ENCODE data around the gene CORO2A.

Gene CORO2A

DNA sequence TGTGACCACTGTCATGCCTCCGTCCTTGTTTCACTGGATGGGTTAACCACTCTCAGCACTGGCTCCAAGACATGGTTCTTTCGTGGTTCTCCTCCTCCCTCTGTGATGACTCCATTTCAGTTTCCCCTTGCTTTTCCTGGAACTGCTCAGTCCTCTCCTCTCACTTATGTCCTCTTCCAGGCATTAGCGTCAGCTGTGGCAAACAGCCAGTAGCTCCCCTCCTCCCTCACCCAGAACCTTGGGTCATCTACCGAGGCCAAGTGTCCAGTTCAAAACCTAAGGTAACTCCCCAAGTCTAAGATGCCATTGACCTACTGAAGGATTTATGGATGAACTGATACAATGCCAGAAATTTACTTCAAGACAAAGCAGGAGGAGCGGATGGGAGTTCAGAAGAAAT is 9.8 kb upstream of the CORO2A start:
- no peak overlapping the region for H3K27ac ChIP-seq
- TF ChIP-seq, protein P1, sequence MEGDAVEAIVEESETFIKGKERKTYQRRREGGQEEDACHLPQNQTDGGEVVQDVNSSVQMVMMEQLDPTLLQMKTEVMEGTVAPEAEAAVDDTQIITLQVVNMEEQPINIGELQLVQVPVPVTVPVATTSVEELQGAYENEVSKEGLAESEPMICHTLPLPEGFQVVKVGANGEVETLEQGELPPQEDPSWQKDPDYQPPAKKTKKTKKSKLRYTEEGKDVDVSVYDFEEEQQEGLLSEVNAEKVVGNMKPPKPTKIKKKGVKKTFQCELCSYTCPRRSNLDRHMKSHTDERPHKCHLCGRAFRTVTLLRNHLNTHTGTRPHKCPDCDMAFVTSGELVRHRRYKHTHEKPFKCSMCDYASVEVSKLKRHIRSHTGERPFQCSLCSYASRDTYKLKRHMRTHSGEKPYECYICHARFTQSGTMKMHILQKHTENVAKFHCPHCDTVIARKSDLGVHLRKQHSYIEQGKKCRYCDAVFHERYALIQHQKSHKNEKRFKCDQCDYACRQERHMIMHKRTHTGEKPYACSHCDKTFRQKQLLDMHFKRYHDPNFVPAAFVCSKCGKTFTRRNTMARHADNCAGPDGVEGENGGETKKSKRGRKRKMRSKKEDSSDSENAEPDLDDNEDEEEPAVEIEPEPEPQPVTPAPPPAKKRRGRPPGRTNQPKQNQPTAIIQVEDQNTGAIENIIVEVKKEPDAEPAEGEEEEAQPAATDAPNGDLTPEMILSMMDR (conservative IDR thresholded peaks at IDR 0.05): no peak
- no peak for TF ChIP-seq ZFX (IDR thresholded peaks at IDR 0.05)

DNA sequence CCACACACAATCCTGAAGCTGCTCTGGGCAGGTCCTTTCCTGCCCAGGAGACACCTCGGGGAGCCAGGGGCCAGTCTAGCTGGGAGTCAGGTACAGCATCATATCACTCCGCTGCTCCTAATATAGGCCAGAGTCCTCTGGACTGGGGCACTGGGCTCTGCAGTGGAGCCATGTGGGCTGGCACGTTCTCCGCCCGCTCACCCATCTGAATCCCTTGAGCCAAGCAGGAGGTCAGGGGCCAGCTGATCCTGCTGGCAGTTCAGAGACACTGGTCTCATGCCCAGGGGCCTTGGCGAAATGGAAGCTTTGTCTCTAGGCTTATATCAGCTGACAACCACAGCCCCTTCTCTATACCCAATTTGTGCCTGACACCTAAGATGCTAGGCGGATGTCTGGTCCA is 9.3 kb upstream of the CORO2A start:
- no peak overlapping the region for H3K27ac ChIP-seq
- TF ChIP-seq, protein P1 (conservative IDR thresholded peaks at IDR 0.05): no peak
- no peak for TF ChIP-seq ZFX (IDR thresholded peaks at IDR 0.05)

DNA sequence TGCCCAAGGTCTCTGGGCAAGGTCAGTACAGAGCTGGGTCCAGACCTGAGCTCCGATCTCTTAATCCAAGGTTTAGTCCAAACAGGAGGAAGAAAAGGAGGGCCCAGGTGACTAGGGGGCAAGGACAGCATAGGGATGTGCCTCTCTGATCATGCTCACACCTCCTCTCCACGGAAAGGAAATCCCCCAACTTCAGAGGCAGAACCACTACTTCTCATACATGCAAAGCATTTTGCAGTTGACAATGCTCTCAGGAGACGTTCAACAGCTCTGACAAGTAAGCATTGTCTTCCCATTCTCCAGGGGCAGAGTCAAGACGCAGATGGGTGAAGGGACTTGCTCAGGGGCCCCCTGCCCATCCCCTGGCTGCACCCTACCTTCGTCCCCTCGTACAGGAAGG is 8.7 kb upstream of the CORO2A start:
- no peak overlapping the region for H3K27ac ChIP-seq
- TF ChIP-seq ZFX (IDR thresholded peaks at IDR 0.05): no peak
- TF ChIP-seq, protein P1 (conservative IDR thresholded peaks at IDR 0.05): no peak

DNA sequence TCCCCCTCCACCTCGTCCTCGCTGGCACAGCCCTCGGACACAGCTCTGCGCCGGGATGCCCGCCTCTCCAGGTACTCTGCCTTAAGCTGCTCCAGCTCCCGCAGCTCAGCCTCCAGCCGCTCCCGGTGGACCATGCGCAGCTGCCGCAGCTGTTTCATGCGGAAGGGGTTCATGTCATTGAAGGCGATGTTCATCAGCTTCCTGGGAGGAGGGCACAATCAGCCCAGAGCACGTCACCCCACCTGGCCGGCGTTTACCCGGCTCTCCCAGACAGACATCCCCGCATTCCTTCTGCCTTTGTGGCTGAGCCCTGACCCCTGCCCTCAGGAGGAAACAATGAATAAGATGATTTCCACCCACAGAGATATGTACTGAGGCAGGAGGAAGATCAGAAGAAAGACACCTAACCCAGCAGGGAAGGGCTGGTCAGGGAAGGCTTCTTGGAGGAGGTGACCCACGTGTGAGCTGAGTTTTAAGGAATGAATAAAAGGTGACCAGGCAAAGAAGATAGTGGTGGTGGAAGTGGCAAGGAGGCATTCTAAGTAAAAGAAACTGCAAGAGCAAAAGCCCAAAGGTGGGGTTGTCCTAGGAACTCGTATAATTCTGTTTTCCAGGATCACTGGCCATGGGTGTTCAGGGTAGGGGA is 7.1 kb upstream of the CORO2A start:
- TF ChIP-seq, protein P1 (conservative IDR thresholded peaks at IDR 0.05): no peak
- no peak overlapping the region for H3K27ac ChIP-seq

DNA sequence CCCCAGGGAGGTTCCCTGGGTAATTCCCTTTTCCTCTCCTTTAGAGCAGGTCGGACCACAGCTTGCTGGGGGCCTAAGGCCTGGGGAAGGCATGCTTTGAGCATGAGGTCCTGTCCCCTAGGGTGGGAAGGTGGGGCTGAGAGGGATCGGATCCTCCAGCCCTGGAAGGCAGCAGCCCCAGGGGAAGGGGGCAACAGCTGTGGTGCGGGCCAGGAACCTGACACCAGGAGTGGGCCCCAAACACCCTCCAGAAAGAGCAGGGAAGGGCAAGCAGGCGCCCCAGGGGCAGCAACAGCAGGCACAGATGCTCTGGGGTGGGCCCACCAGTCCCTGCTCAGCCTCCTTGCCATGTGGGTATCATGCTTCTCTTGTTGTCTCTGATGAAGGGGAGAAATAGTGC is 3.2 kb upstream of the CORO2A start:
- TF ChIP-seq, protein P1 (conservative IDR thresholded peaks at IDR 0.05): no peak
- TF ChIP-seq ZFX (IDR thresholded peaks at IDR 0.05): no peak
- no peak overlapping the region for H3K27ac ChIP-seq

DNA sequence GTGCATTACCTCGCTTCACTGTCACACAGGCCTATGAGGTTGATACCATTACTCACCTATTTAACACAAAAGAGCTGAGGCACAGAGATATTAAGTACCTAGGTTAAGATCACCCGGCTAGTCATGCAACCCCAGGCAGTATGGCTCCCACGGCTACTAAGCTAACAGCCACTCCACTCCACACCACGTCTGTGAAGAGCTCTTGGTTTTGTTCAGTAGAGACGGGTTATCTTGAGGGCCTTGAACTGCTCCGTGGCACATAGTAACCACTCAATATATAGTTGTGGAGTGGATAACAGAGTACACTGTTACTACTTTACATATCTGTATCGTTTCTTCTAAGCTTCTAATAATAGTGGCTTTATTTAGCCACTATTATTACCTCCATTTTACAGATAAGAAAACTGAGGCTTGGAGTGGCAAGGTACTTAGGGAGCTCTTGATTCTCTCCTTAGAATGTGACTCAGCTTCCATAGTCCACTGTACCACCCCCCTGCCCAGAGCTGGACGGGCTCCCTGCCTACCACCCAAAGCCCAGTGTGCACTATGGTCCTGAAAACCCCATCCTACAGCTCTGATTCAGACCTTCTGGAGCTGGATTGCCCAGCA is 1.0 kb upstream of the CORO2A start:
- H3K27ac ChIP-seq: peak overlapping the region; percentile 77
- TF ChIP-seq, protein P1 (conservative IDR thresholded peaks at IDR 0.05): no peak

DNA sequence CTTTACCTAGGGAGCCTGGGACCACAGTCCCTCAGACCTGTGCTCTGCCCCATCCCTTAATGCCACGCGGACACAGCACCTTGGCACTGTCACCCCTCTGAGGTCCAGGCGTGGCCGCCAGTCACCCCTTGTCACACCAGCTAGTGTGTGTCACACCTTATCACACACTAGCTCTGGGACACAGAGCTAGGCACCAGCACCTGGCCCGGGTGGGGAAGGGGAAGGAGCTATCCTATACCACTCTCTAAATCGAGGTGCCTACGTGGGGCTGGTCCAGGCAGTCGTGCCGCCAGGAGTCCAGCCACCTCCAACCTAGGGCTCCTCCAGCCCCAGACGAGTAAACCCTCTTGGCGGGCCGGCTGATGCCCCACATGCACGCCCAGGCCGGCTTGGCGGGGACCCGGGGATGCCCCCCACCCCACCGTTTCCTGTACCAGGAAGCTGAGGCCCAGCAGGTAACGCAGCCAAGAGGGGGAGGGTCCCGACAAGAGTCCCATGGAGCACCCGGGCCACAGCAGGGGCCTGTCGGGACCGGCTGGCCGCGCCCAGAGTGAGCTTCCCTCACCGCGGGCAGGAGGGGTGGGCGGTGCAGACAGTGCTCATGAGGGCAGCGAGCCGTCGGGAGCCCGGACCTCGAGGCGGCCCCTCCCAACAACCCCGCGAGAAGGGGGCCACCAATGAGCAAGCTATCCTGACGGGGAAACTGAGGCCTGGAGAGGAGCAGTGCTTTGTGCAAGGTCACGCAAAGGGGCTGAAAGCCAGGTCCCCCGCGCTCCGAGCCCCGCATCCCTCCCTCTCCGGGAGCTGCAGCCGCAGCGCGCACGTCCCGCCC is 550 bp downstream of the CORO2A start:
- H3K27ac ChIP-seq: peak overlapping the region; percentile 77

More for the DNA sequence above, 550 bp downstream of the CORO2A start:
- TF ChIP-seq ZFX (IDR thresholded peaks at IDR 0.05): no peak
- TF ChIP-seq, protein P1 (conservative IDR thresholded peaks at IDR 0.05): no peak
